ENCODE measurements around the gene CCDC78. TPM values are rescaled to one million over a fixed set of nuclear protein-coding genes. Genes with fewer than 3 reads are reported as not detected.
A peak's percentile ranks its signal among the peaks of the same experiment; 100 is the strongest.

Gene CCDC78
- total RNA-seq, 1 experiment from 2014 or later, result 3.5 TPM

GRCh38 chr16:694863-695354, 31.3 kb downstream of the CCDC78 start:
- H3K4me3 ChIP-seq (ENCODE audit: low read depth, low read length), result peak overlapping the region; percentile 51
- peak overlapping the region; percentile 71 for H3K4me3 Mint-ChIP-seq (ENCODE audit: unreplicated experiment)
- no TSS peak for BruUV-seq (replicated peaks)
- H3K4me1 ChIP-seq, result peaks cover 14% of the 10 kb centered on the region; the same call in 1 of the 2 replicates
- DNase-seq, result no peak
- H3K27ac Mint-ChIP-seq (ENCODE audit: unreplicated experiment), result no peak overlapping the region
- intact Hi-C loops (cut with micrococcal nuclease; ENCODE audit: unreplicated experiment), result no loop called here
- ChIA-PET POLR2A (interaction anchor here (0.6 to 2.0 kb wide), 6 partner anchors 15 to 1088 kb away, joined by 3 to 10 read pairs (median 4); partner anchors contain the start of genes ANTKMT, NUBP2, SPSB3 and STUB1), CTCF (interaction anchor here (0.5 to 1.0 kb wide), 4 partner anchors 15 to 50 kb away, joined by 3 to 4 read pairs (median 3); partner anchors contain the start of gene STUB1)
- H3K4me1 Mint-ChIP-seq (ENCODE audit: low read depth, unreplicated experiment), result peaks cover 6% of the 10 kb centered on the region
- no peaks in the 10 kb centered on the region for H3K36me3 ChIP-seq (ENCODE audit: control insufficient read depth, insufficient read depth, low read length)
- no peaks in the 10 kb centered on the region for H3K9me3 ChIP-seq
- H3K36me3 Mint-ChIP-seq (ENCODE audit: insufficient read depth, unreplicated experiment), result peaks cover 17% of the 10 kb centered on the region
- no peaks in the 10 kb centered on the region for H3K27me3 ChIP-seq (replicated peaks; ENCODE audit: control insufficient read depth, insufficient read depth, low read length)
- TF ChIP-seq CTCF (IDR thresholded peaks at IDR 0.05; ENCODE audit: insufficient read depth in 1 of 2, low read depth in 1 of 2, low read length in 1 of 2, severe bottlenecking in 1 of 2, unreplicated experiment in 1 of 2), result no peak
- no peaks in the 10 kb centered on the region for H3K27me3 Mint-ChIP-seq (ENCODE audit: insufficient read depth, unreplicated experiment)
- no peaks in the 10 kb centered on the region for H3K9me3 Mint-ChIP-seq (ENCODE audit: unreplicated experiment)

- intact Hi-C loops (cut with micrococcal nuclease; ENCODE audit: unreplicated experiment), result no loop called here
- no peaks in the 10 kb centered on the region for H3K36me3 ChIP-seq (ENCODE audit: control insufficient read depth, insufficient read depth, low read length)
- CTCF ChIA-PET, result interaction anchor here (1.0 kb wide), 1 partner anchor 25 kb away, joined by 3 read pairs; no protein-coding TSS in a partner anchor
- no peaks in the 10 kb centered on the region for H3K27me3 ChIP-seq (replicated peaks; ENCODE audit: control insufficient read depth, insufficient read depth, low read length)
- no TSS peak for BruUV-seq (replicated peaks)
- peak overlapping the region; percentile 71 for H3K4me3 Mint-ChIP-seq (ENCODE audit: unreplicated experiment)
- peak overlapping the region; percentile 51 for H3K4me3 ChIP-seq (ENCODE audit: low read depth, low read length)
- H3K27me3 Mint-ChIP-seq (ENCODE audit: insufficient read depth, unreplicated experiment), result no peaks in the 10 kb centered on the region
- no peak overlapping the region for H3K27ac Mint-ChIP-seq (ENCODE audit: unreplicated experiment)
- POLR2A ChIA-PET, result interaction anchor here (2.0 kb wide), 1 partner anchor 27 kb away, joined by 7 read pairs; the partner anchor contains the start of gene ANTKMT
- peaks cover 14% of the 10 kb centered on the region; the same call in 1 of the 2 replicates for H3K4me1 ChIP-seq
- peaks cover 20% of the 10 kb centered on the region for H3K36me3 Mint-ChIP-seq (ENCODE audit: insufficient read depth, unreplicated experiment)
- H3K9me3 Mint-ChIP-seq (ENCODE audit: unreplicated experiment), result no peaks in the 10 kb centered on the region
- DNase-seq, result peak; percentile 70 to 72
- H3K4me1 Mint-ChIP-seq (ENCODE audit: low read depth, unreplicated experiment), result peaks cover 7% of the 10 kb centered on the region
- no peaks in the 10 kb centered on the region for H3K9me3 ChIP-seq
- no peak for TF ChIP-seq CTCF (IDR thresholded peaks at IDR 0.05; ENCODE audit: insufficient read depth in 1 of 2, low read depth in 1 of 2, low read length in 1 of 2, severe bottlenecking in 1 of 2, unreplicated experiment in 1 of 2)
Observed at GRCh38 chr16:694187-694862, 31.9 kb downstream of the CCDC78 start.

- no peak for DNase-seq
- H3K27ac Mint-ChIP-seq (ENCODE audit: unreplicated experiment), result no peak overlapping the region
- TF ChIP-seq CTCF (IDR thresholded peaks at IDR 0.05; ENCODE audit: insufficient read depth in 1 of 2, low read depth in 1 of 2, low read length in 1 of 2, severe bottlenecking in 1 of 2, unreplicated experiment in 1 of 2), result no peak
- H3K9me3 Mint-ChIP-seq (ENCODE audit: unreplicated experiment), result no peaks in the 10 kb centered on the region
- peaks cover 20% of the 10 kb centered on the region for H3K36me3 Mint-ChIP-seq (ENCODE audit: insufficient read depth, unreplicated experiment)
- Histone ChIP-seq H3K36me3 (ENCODE audit: control insufficient read depth, insufficient read depth, low read length) (no peaks in the 10 kb centered on the region), H3K4me3 (ENCODE audit: low read depth, low read length) (peak overlapping the region; percentile 51), H3K4me1 (peaks cover 14% of the 10 kb centered on the region; the same call in 1 of the 2 replicates), H3K9me3 (no peaks in the 10 kb centered on the region), H3K27me3 (replicated peaks; ENCODE audit: control insufficient read depth, insufficient read depth, low read length) (no peaks in the 10 kb centered on the region)
- no TSS peak for BruUV-seq (replicated peaks)
- H3K4me1 Mint-ChIP-seq (ENCODE audit: low read depth, unreplicated experiment), result peaks cover 7% of the 10 kb centered on the region
- POLR2A ChIA-PET, result interaction anchor here (2.0 kb wide), 1 partner anchor 28 kb away, joined by 7 read pairs; the partner anchor contains the start of gene ANTKMT
- peak overlapping the region; percentile 71 for H3K4me3 Mint-ChIP-seq (ENCODE audit: unreplicated experiment)
- no peaks in the 10 kb centered on the region for H3K27me3 Mint-ChIP-seq (ENCODE audit: insufficient read depth, unreplicated experiment)
- intact Hi-C loops (cut with micrococcal nuclease; ENCODE audit: unreplicated experiment), result no loop called here
- CTCF ChIA-PET, result interaction anchor here (0.6 to 1.0 kb wide), 2 partner anchors 26 kb away, joined by 3 read pairs; no protein-coding TSS in a partner anchor
Observed at GRCh38 chr16:693766-694165, 32.5 kb downstream of the CCDC78 start.

Measured in Caco-2 (cell line).